GM12875 (cell line): ENCODE results near the gene CDK5R1.
"Not testable (repeated sequence)": the region's sequence is repeated elsewhere in the genome, so short reads cannot be mapped to it uniquely, and the experiment has no call there.

Experiments used
- H3K4me3 ChIP-seq: one replicate; pipeline ENCODE4 v1.5.1; 2011; ENCODE audit warnings: low read depth, low read length, control low read depth
- CTCF ChIP-seq: IDR thresholded peaks from 2 replicates; pipeline ENCODE4 v1.5.1; 2011; ENCODE audit warnings: low read depth, mild to moderate bottlenecking, control low read depth, inconsistent platforms, low read length, moderate library complexity, borderline replicate concordance; ENCODE audit not compliant: insufficient read depth

Gene CDK5R1

GRCh38 chr17:32445497-32445896 lies 41.3 kb upstream of the CDK5R1 start:
- H3K4me3 ChIP-seq, result peak overlapping the region; percentile 92
- no peak for TF ChIP-seq CTCF

- H3K4me3 ChIP-seq, result peak overlapping the region; percentile 16
- no peak for TF ChIP-seq CTCF
These were observed 40.8 kb upstream of the CDK5R1 start for GRCh38 chr17:32445971-32446370.

GRCh38 chr17:32446949-32447348 lies 39.8 kb upstream of the CDK5R1 start:
- no peak for TF ChIP-seq CTCF
- no peak overlapping the region for H3K4me3 ChIP-seq

- no peak for TF ChIP-seq CTCF
- no peak overlapping the region for H3K4me3 ChIP-seq
These were observed 36.8 kb upstream of the CDK5R1 start for GRCh38 chr17:32449963-32450362.

- H3K4me3 ChIP-seq, result not testable (repeated sequence)
These were observed 36.4 kb upstream of the CDK5R1 start for GRCh38 chr17:32450379-32450778.

- no peak overlapping the region for H3K4me3 ChIP-seq
- no peak for TF ChIP-seq CTCF
These were observed 34.9 kb upstream of the CDK5R1 start for GRCh38 chr17:32451879-32452278.

- H3K4me3 ChIP-seq, result no peak overlapping the region
- TF ChIP-seq CTCF, result no peak
These were observed 34.5 kb upstream of the CDK5R1 start for GRCh38 chr17:32452281-32452680.

GRCh38 chr17:32453370-32453769 lies 33.4 kb upstream of the CDK5R1 start:
- H3K4me3 ChIP-seq, result no peak overlapping the region
- no peak for TF ChIP-seq CTCF
